HCT116 (cell line): Measurements from ENCODE around the gene CHRNA7. TPM values are rescaled to one million over a fixed set of nuclear protein-coding genes. Genes with fewer than 3 reads are reported as not detected.

Source experiments
- ATAC-seq: fragments of 200-7000 bp; cut with Tn5 transposase; 2 replicates; pipeline ENCODE4 v1.9.1; 2020; ENCODE audit warnings: mild to moderate bottlenecking, moderate library complexity
- BruUV-seq: library from RNA; stranded (reverse); fragments of 400-500 nt; replicated peaks from 2 replicates; lab custom pipeline; 2021; lab: Mats Ljungman, UMichigan
- CTCF ChIA-PET: fragments of 300-600 bp; sonication (Branson Sonifier 250); formaldehyde crosslinking; loops from one replicate; lab custom pipeline; 2021; ENCODE audit warnings: antibody characterized with exemption; lab: Charles Lee
- POLR2A ChIA-PET: fragments of 300-600, 350-600 bp; sonication (Branson Sonifier 250); formaldehyde crosslinking; loops from one replicate; lab custom pipeline; 2021; ENCODE audit warnings: antibody characterized with exemption; lab: Charles Lee
- RAD21 ChIA-PET, 2 experiments: fragments of 300-600 bp; sonication (Branson Sonifier 250); formaldehyde crosslinking; loops; one replicate each; lab custom pipeline; 2023; ENCODE audit warnings: low total read pairs in 2 of 2; ENCODE audit not compliant: uncharacterized antibody in 2 of 2, unreplicated experiment in 2 of 2, low non-redundant PET in 1 of 2; lab: Charles Lee
- DNase-seq: peaks from one replicate; pipeline ENCODE4 v3.0.0-alpha.2; 2010; ENCODE audit warnings: low read depth, low spot score
- H2AFZ ChIP-seq: fragments of 200-600 bp; shearing (Covaris generic), sonication (generic); 2 replicates; pipeline ENCODE4 v1.6.1; 2017; ENCODE audit warnings: low read depth, mixed run types, mixed read lengths, antibody characterized with exemption, low read length; ENCODE audit not compliant: poor library complexity, severe bottlenecking
- H3K27ac ChIP-seq: 2 replicates; pipeline ENCODE4 v1.5.1; 2012; ENCODE audit warnings: low read depth, low read length
- H3K27me3 ChIP-seq: fragments of 200-600 bp; sonication (generic); 2 replicates; pipeline ENCODE4 v1.6.1; 2016; ENCODE audit warnings: mixed run types, low read length, mixed read lengths; ENCODE audit not compliant: insufficient read depth
- H3K36me3 ChIP-seq, 2 experiments: fragments of 200-500 bp in 1 of 2; fragments of 200-600 bp in 1 of 2; sonication (Bioruptor generic) in 1 of 2; sonication (generic) in 1 of 2; 2 replicates each; pipeline versions ENCODE4 v1.5.1 to v1.6.1; 2014 to 2016; ENCODE audit warnings: low read length in 2 of 2, inconsistent platforms in 1 of 2, mixed read lengths in 1 of 2, mixed run types in 1 of 2; ENCODE audit not compliant: insufficient read depth in 2 of 2, control insufficient read depth in 1 of 2
- H3K4me1 ChIP-seq, 2 experiments: fragments of 200-600 bp in 1 of 2; sonication (generic) in 1 of 2; 2 replicates each; pipeline versions ENCODE4 v1.5.1 to v1.6.1; 2012 to 2017; ENCODE audit warnings: low read length in 2 of 2, inconsistent platforms in 1 of 2, mild to moderate bottlenecking in 1 of 2, mixed read lengths in 1 of 2, mixed run types in 1 of 2, moderate library complexity in 1 of 2; ENCODE audit not compliant: insufficient read depth in 2 of 2, control insufficient read depth in 1 of 2
- H3K4me2 ChIP-seq: fragments of 200-600 bp; sonication (generic); 2 replicates; pipeline ENCODE4 v1.6.1; 2017; ENCODE audit warnings: mixed run types, low read length, mixed read lengths
- H3K4me3 ChIP-seq, 2 experiments: fragments of 200-600 bp in 1 of 2; sonication (generic) in 1 of 2; replicated peaks in 1 of 2; 2 replicates each; pipeline ENCODE4 v1.5.1; 2011 to 2016; ENCODE audit warnings: low read length in 2 of 2, control low read depth in 1 of 2, low read depth in 1 of 2, mild to moderate bottlenecking in 1 of 2, mixed read lengths in 1 of 2, mixed run types in 1 of 2
- H3K79me2 ChIP-seq: fragments of 200-600 bp; sonication (generic); 2 replicates; pipeline ENCODE4 v1.6.1; 2017; ENCODE audit warnings: mild to moderate bottlenecking, mixed run types, low read length, moderate library complexity, mixed read lengths; ENCODE audit not compliant: insufficient read depth
- H3K9ac ChIP-seq: fragments of 200-600 bp; sonication (generic); 2 replicates; pipeline ENCODE4 v1.6.1; 2016; ENCODE audit warnings: low read length, mixed read lengths
- H3K9me2 ChIP-seq: fragments of 200-600 bp; sonication (generic), shearing (Covaris generic); 2 replicates; pipeline ENCODE4 v1.6.1; 2017; ENCODE audit warnings: mixed run types, mild to moderate bottlenecking, moderate library complexity; ENCODE audit not compliant: insufficient read depth
- H3K9me3 ChIP-seq, 2 experiments: fragments of 200-500 bp in 1 of 2; fragments of 200-600 bp in 1 of 2; sonication (Bioruptor generic) in 1 of 2; sonication (generic) in 1 of 2; 2 replicates each; pipeline ENCODE4 v1.6.1; 2014 to 2017; ENCODE audit warnings: low read length in 2 of 2, mixed read lengths in 2 of 2, inconsistent platforms in 1 of 2, low read depth in 1 of 2, mild to moderate bottlenecking in 1 of 2, mixed run types in 1 of 2, moderate library complexity in 1 of 2; ENCODE audit not compliant: control insufficient read depth in 1 of 2, insufficient read depth in 1 of 2
- H4K20me1 ChIP-seq: fragments of 200-600 bp; sonication (generic), shearing (Covaris generic); 2 replicates; pipeline ENCODE4 v1.6.1; 2017; ENCODE audit warnings: mixed run types, mild to moderate bottlenecking, moderate library complexity; ENCODE audit not compliant: insufficient read depth
- ATF3 ChIP-seq: IDR thresholded peaks from 2 replicates; pipeline ENCODE4 v1.6.1; 2012
- EGR1 ChIP-seq: IDR thresholded peaks from 2 replicates; pipeline ENCODE4 v1.6.1; 2012; ENCODE audit warnings: low read depth
- POLR2A ChIP-seq: IDR thresholded peaks from 2 replicates; pipeline ENCODE4 v1.7.0; 2011; ENCODE audit warnings: borderline replicate concordance; ENCODE audit not compliant: insufficient read depth, insufficient read length; ENCODE audit errors: extremely low read depth
- SIN3A ChIP-seq: IDR thresholded peaks from 2 replicates; pipeline ENCODE4 v1.6.1; 2012; ENCODE audit warnings: low read depth
- intact Hi-C: fragments of 100-400 bp; cut with micrococcal nuclease; formaldehyde crosslinking; loops from 2 replicates; pipeline ENCODE4 v1.10.0; 2022
- total RNA-seq: library from RNA; stranded (reverse); gene quantifications from one replicate; pipeline ENCODE4 v1.2.1, GENCODE V29; 2021; ENCODE audit not compliant: unreplicated experiment
- TF ChIP-seq, protein P1 (sequence below): IDR thresholded peaks from 2 replicates; pipeline ENCODE4 v1.6.1; 2011; ENCODE audit warnings: mild to moderate bottlenecking, low read length, moderate library complexity; ENCODE audit not compliant: insufficient replicate concordance; ENCODE audit errors: extremely low read depth

Gene CHRNA7
- total RNA-seq, 1 experiment from 2014 or later, result 6.8 TPM

GRCh38 chr15:32034106-32034505 is 3.8 kb downstream of the CHRNA7 start:
- BruUV-seq, result no TSS peak
- TF ChIP-seq, protein P1, sequence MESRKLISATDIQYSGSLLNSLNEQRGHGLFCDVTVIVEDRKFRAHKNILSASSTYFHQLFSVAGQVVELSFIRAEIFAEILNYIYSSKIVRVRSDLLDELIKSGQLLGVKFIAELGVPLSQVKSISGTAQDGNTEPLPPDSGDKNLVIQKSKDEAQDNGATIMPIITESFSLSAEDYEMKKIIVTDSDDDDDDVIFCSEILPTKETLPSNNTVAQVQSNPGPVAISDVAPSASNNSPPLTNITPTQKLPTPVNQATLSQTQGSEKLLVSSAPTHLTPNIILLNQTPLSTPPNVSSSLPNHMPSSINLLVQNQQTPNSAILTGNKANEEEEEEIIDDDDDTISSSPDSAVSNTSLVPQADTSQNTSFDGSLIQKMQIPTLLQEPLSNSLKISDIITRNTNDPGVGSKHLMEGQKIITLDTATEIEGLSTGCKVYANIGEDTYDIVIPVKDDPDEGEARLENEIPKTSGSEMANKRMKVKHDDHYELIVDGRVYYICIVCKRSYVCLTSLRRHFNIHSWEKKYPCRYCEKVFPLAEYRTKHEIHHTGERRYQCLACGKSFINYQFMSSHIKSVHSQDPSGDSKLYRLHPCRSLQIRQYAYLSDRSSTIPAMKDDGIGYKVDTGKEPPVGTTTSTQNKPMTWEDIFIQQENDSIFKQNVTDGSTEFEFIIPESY, result no peak
- no peak for TF ChIP-seq SIN3A
- no peaks in the 10 kb centered on the region for H3K36me3 ChIP-seq
- H4K20me1 ChIP-seq, result no peaks in the 10 kb centered on the region
- no peak overlapping the region for H2AFZ ChIP-seq
- H3K4me1 ChIP-seq, result peaks cover 13 to 19% of the 10 kb centered on the region in 2 experiments
- RAD21 ChIA-PET, result no interaction called here
- no peak for DNase-seq
- H3K27ac ChIP-seq, result no peak overlapping the region
- no peaks in the 10 kb centered on the region for H3K27me3 ChIP-seq
- H3K79me2 ChIP-seq, result no peaks in the 10 kb centered on the region
- intact Hi-C loops, result no loop called here
- no peak overlapping the region for H3K4me3 ChIP-seq
- no peak for ATAC-seq
- no peaks in the 10 kb centered on the region for H3K9me3 ChIP-seq
- H3K4me2 ChIP-seq, result no peak overlapping the region
- H3K9me2 ChIP-seq, result no peaks in the 10 kb centered on the region
- POLR2A ChIA-PET, result no interaction called here
- CTCF ChIA-PET, result no interaction called here
- H3K9ac ChIP-seq, result no peak overlapping the region

DNA sequence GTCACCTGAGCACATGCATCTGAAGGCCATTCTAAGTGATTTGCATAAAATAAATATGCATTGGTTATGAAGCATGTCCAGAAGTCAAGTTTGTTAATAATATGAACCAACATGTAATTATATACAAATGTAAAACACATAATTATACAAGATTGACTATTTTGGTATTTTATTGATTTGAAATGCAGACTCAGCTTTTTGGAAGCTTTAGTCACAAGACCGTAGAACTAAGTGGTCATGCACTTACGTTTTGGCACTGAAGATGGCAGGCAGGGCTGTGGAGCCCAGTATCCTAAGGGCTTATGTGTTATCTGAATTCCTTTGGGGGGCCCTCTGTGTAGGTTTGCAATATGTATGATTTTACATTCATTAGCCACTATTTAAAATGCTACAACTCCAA is 5.0 kb downstream of the CHRNA7 start:
- Histone ChIP-seq H4K20me1 (no peaks in the 10 kb centered on the region), H3K27ac (no peak overlapping the region), H3K27me3 (no peaks in the 10 kb centered on the region), H2AFZ (no peak overlapping the region), H3K9me3 (no peaks in the 10 kb centered on the region), H3K79me2 (no peaks in the 10 kb centered on the region), H3K4me3 (no peak overlapping the region), H3K36me3 (no peaks in the 10 kb centered on the region), H3K9ac (no peak overlapping the region), H3K4me2 (no peak overlapping the region), H3K9me2 (no peaks in the 10 kb centered on the region), H3K4me1 (peaks cover 7 to 9% of the 10 kb centered on the region in 2 experiments)
- ChIA-PET CTCF (no interaction called here), POLR2A (no interaction called here), RAD21 (no interaction called here)
- DNase-seq (no peak), ATAC-seq (no peak)
- TF ChIP-seq, protein P1, result no peak
- TF ChIP-seq ATF3 (no peak), EGR1 (no peak), POLR2A (no peak)
- BruUV-seq, result no TSS peak
- intact Hi-C loops, result no loop called here
